Fibroblast of lung (primary cell): ENCODE data around the gene LIMK2.

ENCODE experiments used
- CTCF ChIP-seq, 2 donors: IDR thresholded peaks in 1 of 2; conservative IDR thresholded peaks in 1 of 2; 1 replicate in 1 of 2; 2 replicates in 1 of 2; pipeline ENCODE4 v1.5.1; 2011 to 2012; ENCODE audit warnings: low read length in 2 of 2, control low read depth in 1 of 2, inconsistent platforms in 1 of 2, low read depth in 1 of 2, mild to moderate bottlenecking in 1 of 2
- EZH2 ChIP-seq: IDR thresholded peaks from 2 replicates; pipeline ENCODE4 v1.5.1; 2012; ENCODE audit warnings: low read length, control low read depth, mild to moderate bottlenecking; ENCODE audit errors: missing control alignments

DNA sequence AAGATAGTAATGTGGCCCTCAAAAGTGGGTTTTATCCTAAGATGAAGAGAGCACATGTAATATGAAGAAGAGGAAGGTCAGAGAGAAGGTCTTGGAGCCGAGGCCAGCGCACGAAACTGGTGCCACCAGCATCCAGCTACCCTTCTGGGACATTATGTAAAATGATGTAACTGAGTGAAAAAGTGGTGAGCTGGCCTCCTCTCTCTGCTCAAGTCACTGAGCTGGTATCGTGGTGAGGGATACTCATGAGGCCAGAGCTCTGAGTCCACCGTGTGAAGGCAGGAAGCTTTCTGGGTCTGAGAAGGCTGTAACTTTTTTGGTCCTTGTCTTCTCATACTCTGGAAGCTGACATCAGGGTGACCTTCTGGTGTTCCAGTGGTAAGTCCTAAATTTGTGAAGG is 27.0 kb upstream of the LIMK2 start:
- TF ChIP-seq CTCF (conservative IDR thresholded peaks at IDR 0.05 in 1 of 2, IDR thresholded peaks at IDR 0.05 in 1 of 2; ENCODE audit: low read depth in 1 of 2, low read length in 2 of 2) (no peak), EZH2 (no peak)
